Measurements from ENCODE around the gene TPP1. TPM values are rescaled to one million over a fixed set of nuclear protein-coding genes. Genes with fewer than 3 reads are reported as not detected.

The TPP1 gene
- total and polyA plus RNA-seq, 2 of the 13 experiments (the other 11 are each of a cell fraction or from before 2014, with no cell fraction given), result 13.9 to 74.6 TPM

DNA sequence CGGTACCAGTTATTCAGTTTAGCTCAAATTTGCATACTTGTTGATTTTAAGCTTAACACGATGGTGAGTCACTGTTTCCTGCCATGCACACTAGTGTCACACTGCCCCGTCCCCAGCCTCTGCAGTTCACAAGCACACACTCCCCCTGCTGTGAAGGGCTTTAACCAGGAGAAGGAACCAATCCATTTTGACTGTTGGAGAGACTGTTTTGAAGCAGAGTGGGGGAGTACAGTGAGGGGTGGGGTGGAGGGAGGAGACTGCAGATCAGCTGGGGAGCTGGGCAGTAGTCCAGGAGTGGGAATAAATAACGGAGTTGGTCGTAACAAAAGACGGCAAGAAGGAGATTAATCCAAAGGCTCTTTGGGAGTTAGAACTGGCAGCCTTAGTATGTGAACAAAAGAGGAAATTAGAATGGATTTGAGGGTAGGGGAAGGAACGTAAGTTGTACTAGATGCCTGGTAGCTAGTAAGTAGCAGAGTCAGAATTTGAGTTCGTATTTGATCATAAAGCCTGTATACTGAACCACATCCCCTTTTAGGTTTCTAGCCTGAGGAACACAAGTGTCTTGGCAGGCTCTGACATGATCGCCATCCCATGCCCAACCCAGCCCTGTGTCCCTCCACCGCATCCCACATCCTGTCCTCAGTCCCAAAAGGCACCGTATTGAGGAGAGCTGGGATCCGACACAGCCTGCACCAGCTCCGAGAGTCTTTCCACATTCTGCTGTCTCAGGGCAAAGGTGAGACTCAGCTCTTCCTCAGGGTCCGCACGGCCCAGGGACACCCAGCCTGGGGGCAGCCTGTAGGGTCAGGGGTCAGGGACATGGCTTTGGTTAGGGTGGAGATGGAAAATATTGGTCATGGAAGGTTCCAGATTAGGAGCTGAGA, 862 bp downstream of the TPP1 start (continued):
- no peak for TF ChIP-seq ZNF274 (CRISPR knock-in tag; IDR thresholded peaks at IDR 0.05)
- no peak for TF ChIP-seq ZBTB42 (CRISPR knock-in tag; IDR thresholded peaks at IDR 0.05)
- no peak for TF ChIP-seq ELF3 (CRISPR knock-in tag; IDR thresholded peaks at IDR 0.05)
- TF ChIP-seq FOSL2 (CRISPR knock-in tag; IDR thresholded peaks at IDR 0.05), result peak; percentile 75
- no peak for TF ChIP-seq YEATS2 (CRISPR knock-in tag; IDR thresholded peaks at IDR 0.05; ENCODE audit: borderline replicate concordance)
- TF ChIP-seq, protein P1, sequence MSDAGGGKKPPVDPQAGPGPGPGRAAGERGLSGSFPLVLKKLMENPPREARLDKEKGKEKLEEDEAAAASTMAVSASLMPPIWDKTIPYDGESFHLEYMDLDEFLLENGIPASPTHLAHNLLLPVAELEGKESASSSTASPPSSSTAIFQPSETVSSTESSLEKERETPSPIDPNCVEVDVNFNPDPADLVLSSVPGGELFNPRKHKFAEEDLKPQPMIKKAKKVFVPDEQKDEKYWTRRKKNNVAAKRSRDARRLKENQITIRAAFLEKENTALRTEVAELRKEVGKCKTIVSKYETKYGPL (CRISPR knock-in tag; IDR thresholded peaks at IDR 0.05), result no peak
- TF ChIP-seq SIN3B (IDR thresholded peaks at IDR 0.05; ENCODE audit: low read length), result no peak
- no peak for TF ChIP-seq HOXA3 (CRISPR knock-in tag; IDR thresholded peaks at IDR 0.05)
- TF ChIP-seq, protein P2, sequence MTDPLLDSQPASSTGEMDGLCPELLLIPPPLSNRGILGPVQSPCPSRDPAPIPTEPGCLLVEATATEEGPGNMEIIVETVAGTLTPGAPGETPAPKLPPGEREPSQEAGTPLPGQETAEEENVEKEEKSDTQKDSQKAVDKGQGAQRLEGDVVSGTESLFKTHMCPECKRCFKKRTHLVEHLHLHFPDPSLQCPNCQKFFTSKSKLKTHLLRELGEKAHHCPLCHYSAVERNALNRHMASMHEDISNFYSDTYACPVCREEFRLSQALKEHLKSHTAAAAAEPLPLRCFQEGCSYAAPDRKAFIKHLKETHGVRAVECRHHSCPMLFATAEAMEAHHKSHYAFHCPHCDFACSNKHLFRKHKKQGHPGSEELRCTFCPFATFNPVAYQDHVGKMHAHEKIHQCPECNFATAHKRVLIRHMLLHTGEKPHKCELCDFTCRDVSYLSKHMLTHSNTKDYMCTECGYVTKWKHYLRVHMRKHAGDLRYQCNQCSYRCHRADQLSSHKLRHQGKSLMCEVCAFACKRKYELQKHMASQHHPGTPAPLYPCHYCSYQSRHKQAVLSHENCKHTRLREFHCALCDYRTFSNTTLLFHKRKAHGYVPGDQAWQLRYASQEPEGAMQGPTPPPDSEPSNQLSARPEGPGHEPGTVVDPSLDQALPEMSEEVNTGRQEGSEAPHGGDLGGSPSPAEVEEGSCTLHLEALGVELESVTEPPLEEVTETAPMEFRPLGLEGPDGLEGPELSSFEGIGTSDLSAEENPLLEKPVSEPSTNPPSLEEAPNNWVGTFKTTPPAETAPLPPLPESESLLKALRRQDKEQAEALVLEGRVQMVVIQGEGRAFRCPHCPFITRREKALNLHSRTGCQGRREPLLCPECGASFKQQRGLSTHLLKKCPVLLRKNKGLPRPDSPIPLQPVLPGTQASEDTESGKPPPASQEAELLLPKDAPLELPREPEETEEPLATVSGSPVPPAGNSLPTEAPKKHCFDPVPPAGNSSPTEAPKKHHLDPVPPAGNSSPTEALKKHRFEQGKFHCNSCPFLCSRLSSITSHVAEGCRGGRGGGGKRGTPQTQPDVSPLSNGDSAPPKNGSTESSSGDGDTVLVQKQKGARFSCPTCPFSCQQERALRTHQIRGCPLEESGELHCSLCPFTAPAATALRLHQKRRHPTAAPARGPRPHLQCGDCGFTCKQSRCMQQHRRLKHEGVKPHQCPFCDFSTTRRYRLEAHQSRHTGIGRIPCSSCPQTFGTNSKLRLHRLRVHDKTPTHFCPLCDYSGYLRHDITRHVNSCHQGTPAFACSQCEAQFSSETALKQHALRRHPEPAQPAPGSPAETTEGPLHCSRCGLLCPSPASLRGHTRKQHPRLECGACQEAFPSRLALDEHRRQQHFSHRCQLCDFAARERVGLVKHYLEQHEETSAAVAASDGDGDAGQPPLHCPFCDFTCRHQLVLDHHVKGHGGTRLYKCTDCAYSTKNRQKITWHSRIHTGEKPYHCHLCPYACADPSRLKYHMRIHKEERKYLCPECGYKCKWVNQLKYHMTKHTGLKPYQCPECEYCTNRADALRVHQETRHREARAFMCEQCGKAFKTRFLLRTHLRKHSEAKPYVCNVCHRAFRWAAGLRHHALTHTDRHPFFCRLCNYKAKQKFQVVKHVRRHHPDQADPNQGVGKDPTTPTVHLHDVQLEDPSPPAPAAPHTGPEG (CRISPR knock-in tag; IDR thresholded peaks at IDR 0.05), result 0 out of 2 replicates have a peak, but pooled peaks have one; percentile 17
- 0 out of 2 replicates have a peak, but pooled peaks have one; percentile 16 for TF ChIP-seq SRY (CRISPR knock-in tag; IDR thresholded peaks at IDR 0.05)
- TF ChIP-seq RFX5 (IDR thresholded peaks at IDR 0.05; ENCODE audit: low read depth, low read length), result 0 out of 2 replicates have a peak, but pooled peaks have one; percentile 11
- TF ChIP-seq, protein P3, sequence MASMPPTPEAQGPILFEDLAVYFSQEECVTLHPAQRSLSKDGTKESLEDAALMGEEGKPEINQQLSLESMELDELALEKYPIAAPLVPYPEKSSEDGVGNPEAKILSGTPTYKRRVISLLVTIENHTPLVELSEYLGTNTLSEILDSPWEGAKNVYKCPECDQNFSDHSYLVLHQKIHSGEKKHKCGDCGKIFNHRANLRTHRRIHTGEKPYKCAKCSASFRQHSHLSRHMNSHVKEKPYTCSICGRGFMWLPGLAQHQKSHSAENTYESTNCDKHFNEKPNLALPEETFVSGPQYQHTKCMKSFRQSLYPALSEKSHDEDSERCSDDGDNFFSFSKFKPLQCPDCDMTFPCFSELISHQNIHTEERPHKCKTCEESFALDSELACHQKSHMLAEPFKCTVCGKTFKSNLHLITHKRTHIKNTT (CRISPR knock-in tag; IDR thresholded peaks at IDR 0.05), result no peak
- TF ChIP-seq FOXO1 (CRISPR knock-in tag; IDR thresholded peaks at IDR 0.05), result no peak
- TF ChIP-seq ZNF33A (CRISPR knock-in tag; IDR thresholded peaks at IDR 0.05; ENCODE audit: borderline replicate concordance), result no peak
- TF ChIP-seq, protein P4, sequence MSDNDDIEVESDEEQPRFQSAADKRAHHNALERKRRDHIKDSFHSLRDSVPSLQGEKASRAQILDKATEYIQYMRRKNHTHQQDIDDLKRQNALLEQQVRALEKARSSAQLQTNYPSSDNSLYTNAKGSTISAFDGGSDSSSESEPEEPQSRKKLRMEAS (IDR thresholded peaks at IDR 0.05), result 0 out of 2 replicates have a peak, but pooled peaks have one; percentile 7
- TF ChIP-seq, protein P5, sequence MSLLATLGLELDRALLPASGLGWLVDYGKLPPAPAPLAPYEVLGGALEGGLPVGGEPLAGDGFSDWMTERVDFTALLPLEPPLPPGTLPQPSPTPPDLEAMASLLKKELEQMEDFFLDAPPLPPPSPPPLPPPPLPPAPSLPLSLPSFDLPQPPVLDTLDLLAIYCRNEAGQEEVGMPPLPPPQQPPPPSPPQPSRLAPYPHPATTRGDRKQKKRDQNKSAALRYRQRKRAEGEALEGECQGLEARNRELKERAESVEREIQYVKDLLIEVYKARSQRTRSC (CRISPR knock-in tag; IDR thresholded peaks at IDR 0.05; ENCODE audit: low read depth), result no peak
- peak; percentile 32; the same call in 1 of the 2 replicates for TF ChIP-seq ZNF891 (CRISPR knock-in tag; IDR thresholded peaks at IDR 0.05)

All from HepG2 (cell line).